Measurements from ENCODE around the gene WASF3.

WASF3 gene

DNA sequence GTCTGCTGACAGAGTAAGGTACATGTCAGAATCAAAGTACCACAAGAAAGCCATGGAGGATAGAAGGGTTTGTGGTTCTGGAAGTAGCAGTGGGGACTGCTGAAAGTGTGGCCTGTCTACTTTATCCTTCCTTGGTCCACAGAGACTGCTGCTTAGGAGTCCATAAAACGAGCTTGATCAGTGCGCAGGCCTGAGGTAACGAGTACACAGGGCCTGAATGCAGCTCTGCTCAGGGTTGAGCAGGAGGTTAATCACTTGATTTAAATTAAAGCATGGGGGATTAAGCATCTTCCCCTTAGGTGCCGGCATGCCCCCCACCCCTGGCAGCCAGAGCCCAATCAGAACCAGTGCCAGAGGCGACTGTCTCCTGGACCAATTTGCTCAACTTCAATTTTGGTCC, 34.9 kb upstream of the WASF3 start:
- no peak for DNase-seq (ENCODE audit: low spot score)
- TF ChIP-seq, protein P1, sequence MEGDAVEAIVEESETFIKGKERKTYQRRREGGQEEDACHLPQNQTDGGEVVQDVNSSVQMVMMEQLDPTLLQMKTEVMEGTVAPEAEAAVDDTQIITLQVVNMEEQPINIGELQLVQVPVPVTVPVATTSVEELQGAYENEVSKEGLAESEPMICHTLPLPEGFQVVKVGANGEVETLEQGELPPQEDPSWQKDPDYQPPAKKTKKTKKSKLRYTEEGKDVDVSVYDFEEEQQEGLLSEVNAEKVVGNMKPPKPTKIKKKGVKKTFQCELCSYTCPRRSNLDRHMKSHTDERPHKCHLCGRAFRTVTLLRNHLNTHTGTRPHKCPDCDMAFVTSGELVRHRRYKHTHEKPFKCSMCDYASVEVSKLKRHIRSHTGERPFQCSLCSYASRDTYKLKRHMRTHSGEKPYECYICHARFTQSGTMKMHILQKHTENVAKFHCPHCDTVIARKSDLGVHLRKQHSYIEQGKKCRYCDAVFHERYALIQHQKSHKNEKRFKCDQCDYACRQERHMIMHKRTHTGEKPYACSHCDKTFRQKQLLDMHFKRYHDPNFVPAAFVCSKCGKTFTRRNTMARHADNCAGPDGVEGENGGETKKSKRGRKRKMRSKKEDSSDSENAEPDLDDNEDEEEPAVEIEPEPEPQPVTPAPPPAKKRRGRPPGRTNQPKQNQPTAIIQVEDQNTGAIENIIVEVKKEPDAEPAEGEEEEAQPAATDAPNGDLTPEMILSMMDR (IDR thresholded peaks at IDR 0.05; ENCODE audit: extremely low read depth, missing control alignments) = no peak

DNA sequence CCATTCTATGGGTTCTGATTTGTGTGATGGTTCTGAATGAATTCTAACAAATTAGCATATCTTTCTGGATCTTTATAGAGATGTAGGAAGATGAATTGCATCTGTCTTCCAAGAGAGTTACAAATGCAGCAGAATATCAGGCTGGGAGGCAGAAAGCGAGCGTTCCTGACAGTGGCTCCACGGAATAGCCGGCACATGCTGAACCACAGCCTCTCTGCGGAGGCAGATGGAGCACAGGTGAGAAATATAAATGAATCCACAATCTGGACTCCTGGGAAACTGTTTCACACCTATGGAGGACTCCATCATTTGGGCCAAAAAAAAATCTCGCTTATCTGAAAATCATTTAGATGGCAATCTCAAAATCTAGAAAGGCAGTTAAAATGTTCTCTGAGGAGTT, 34.5 kb upstream of the WASF3 start:
- no peak for DNase-seq (ENCODE audit: low spot score)
- TF ChIP-seq, protein P1 (IDR thresholded peaks at IDR 0.05; ENCODE audit: extremely low read depth, missing control alignments) = no peak

DNA sequence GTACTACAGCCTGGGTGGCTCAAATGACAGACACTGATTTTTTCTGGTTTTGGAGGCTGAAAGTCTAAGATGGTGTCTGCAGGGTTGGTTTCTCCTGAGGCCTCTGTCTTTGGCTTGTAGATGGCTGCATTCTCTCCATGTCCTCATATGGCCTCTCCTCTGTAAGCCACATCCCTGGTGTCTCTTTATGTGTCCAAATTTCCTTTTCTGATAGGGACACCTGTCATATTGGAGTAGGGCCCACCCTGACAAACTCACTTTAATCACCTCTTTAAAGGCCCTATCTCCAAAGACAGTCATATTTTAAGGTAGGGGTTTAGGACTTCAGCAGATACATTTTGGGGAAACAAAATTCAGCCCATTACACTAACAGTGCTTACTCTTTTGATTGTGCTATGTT, 32.0 kb upstream of the WASF3 start:
- TF ChIP-seq, protein P1 (IDR thresholded peaks at IDR 0.05; ENCODE audit: extremely low read depth, missing control alignments) = no peak
- DNase-seq (ENCODE audit: low spot score) = no peak

GRCh38 chr13:26526702-26527216, 30.7 kb upstream of the WASF3 start:
- no peak for DNase-seq (ENCODE audit: low spot score)
- TF ChIP-seq, protein P1 (IDR thresholded peaks at IDR 0.05; ENCODE audit: extremely low read depth, missing control alignments) = no peak

GRCh38 chr13:26528527-26528926, 29.0 kb upstream of the WASF3 start:
- no peak for DNase-seq (ENCODE audit: low spot score)
- TF ChIP-seq, protein P1 (IDR thresholded peaks at IDR 0.05; ENCODE audit: extremely low read depth, missing control alignments) = no peak

GRCh38 chr13:26529441-26529840, 28.0 kb upstream of the WASF3 start:
- DNase-seq (ENCODE audit: low spot score) = peak; percentile 20
- TF ChIP-seq, protein P1 (IDR thresholded peaks at IDR 0.05; ENCODE audit: extremely low read depth, missing control alignments) = no peak

- DNase-seq (ENCODE audit: low spot score) = no peak
- TF ChIP-seq, protein P1 (IDR thresholded peaks at IDR 0.05; ENCODE audit: extremely low read depth, missing control alignments) = no peak
These were observed 25.7 kb upstream of the WASF3 start for GRCh38 chr13:26531742-26532141.

Data from GM20000 (cell line).